Suprapubic skin (tissue), 4 donors: ENCODE data around the gene HCK. TPM values are rescaled to one million over a fixed set of nuclear protein-coding genes. Genes with fewer than 3 reads are reported as not detected.

Source experiments
- DNase-seq, 2 donors: peaks; one replicate each; pipeline ENCODE4 v3.0.0-alpha.2; 2019; ENCODE audit warnings: low spot score in 2 of 2
- H3K27ac ChIP-seq: fragments of 200-600 bp; sonication (generic); one replicate; pipeline ENCODE4 v1.5.1; 2019
- H3K27me3 ChIP-seq: fragments of 200-600 bp; sonication (generic); one replicate; pipeline ENCODE4 v1.5.1; 2019
- H3K36me3 ChIP-seq: fragments of 200-600 bp; sonication (generic); one replicate; pipeline ENCODE4 v1.5.1; 2019
- H3K4me1 ChIP-seq: fragments of 200-600 bp; sonication (generic); one replicate; pipeline ENCODE4 v1.5.1; 2019
- H3K4me3 ChIP-seq: fragments of 200-600 bp; sonication (generic); one replicate; pipeline ENCODE4 v1.5.1; 2019; ENCODE audit warnings: mild to moderate bottlenecking
- H3K9me3 ChIP-seq: fragments of 200-600 bp; sonication (generic); one replicate; pipeline ENCODE4 v1.5.1; 2019
- EP300 ChIP-seq: sonication (generic); formaldehyde crosslinking; IDR thresholded peaks from one replicate; pipeline ENCODE4 v1.6.1; 2017; ENCODE audit warnings: antibody characterized with exemption
- POLR2A ChIP-seq, 2 donors: fragments of 450-650 bp; IDR thresholded peaks; one replicate each; pipeline ENCODE4 v1.6.1; 2017; ENCODE audit warnings: antibody characterized with exemption in 2 of 2, mild to moderate bottlenecking in 2 of 2, moderate library complexity in 2 of 2
- POLR2AphosphoS5 ChIP-seq, 3 donors: sonication (generic); formaldehyde crosslinking; IDR thresholded peaks; one replicate each; pipeline ENCODE4 v1.6.1; 2017; ENCODE audit warnings: antibody characterized with exemption in 3 of 3
- WGBS: methylation state at CpG from one replicate; pipeline ENCODE4 v1.1.5; 2018; 5-methylcytosine and 5-hydroxymethylcytosine counted together
- total RNA-seq, 4 donors: library from RNA; depleted of rRNA; stranded (reverse); fragments of >200 nt; gene quantifications; one replicate each; pipeline ENCODE4 v1.1.0, GENCODE V29; 2016
- TF ChIP-seq, protein P1 (sequence below), 2 donors: fragments of 200-600 bp in 1 of 2; fragments of 450-650 bp in 1 of 2; sonication (generic) in 1 of 2; IDR thresholded peaks; one replicate each; pipeline ENCODE4 v1.5.1; 2016 to 2019; ENCODE audit warnings: antibody characterized with exemption in 2 of 2, mild to moderate bottlenecking in 1 of 2, moderate library complexity in 1 of 2

The HCK gene
- total RNA-seq, 4 donors from 2014 or later = 5.0 to 10.0 (median 6.6) TPM

DNA sequence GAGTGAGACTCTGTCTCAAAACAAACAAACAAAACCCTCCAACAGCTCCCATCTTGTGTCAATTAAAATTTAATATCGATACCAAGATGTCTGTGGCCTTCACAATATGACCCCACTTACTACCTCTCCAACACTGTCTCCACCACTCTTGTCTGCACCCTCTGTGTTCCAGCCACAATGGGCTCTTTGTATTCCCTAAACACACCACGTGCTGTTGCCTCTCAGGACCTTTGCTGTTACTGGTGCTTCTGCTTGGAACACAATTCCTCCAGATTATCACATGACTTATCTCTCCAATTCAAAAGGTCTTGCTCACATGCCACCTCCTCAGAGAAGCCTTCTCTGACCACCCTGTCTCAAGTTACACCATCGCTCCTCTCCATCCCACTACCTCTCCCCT lies 6.0 kb upstream of the HCK start:
- Histone ChIP-seq H3K4me1 (peaks cover 3% of the 10 kb centered on the region), H3K36me3 (no peaks in the 10 kb centered on the region), H3K9me3 (no peaks in the 10 kb centered on the region), H3K27me3 (peaks cover 14% of the 10 kb centered on the region), H3K27ac (no peak overlapping the region), H3K4me3 (no peak overlapping the region)
- no peak for TF ChIP-seq POLR2AphosphoS5 (IDR thresholded peaks at IDR 0.05)
- TF ChIP-seq, protein P1, sequence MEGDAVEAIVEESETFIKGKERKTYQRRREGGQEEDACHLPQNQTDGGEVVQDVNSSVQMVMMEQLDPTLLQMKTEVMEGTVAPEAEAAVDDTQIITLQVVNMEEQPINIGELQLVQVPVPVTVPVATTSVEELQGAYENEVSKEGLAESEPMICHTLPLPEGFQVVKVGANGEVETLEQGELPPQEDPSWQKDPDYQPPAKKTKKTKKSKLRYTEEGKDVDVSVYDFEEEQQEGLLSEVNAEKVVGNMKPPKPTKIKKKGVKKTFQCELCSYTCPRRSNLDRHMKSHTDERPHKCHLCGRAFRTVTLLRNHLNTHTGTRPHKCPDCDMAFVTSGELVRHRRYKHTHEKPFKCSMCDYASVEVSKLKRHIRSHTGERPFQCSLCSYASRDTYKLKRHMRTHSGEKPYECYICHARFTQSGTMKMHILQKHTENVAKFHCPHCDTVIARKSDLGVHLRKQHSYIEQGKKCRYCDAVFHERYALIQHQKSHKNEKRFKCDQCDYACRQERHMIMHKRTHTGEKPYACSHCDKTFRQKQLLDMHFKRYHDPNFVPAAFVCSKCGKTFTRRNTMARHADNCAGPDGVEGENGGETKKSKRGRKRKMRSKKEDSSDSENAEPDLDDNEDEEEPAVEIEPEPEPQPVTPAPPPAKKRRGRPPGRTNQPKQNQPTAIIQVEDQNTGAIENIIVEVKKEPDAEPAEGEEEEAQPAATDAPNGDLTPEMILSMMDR (IDR thresholded peaks at IDR 0.05) = no peak
- DNase-seq = no peak
- WGBS = 80% methylated on average over 3 of the region's 3 CpGs

DNA sequence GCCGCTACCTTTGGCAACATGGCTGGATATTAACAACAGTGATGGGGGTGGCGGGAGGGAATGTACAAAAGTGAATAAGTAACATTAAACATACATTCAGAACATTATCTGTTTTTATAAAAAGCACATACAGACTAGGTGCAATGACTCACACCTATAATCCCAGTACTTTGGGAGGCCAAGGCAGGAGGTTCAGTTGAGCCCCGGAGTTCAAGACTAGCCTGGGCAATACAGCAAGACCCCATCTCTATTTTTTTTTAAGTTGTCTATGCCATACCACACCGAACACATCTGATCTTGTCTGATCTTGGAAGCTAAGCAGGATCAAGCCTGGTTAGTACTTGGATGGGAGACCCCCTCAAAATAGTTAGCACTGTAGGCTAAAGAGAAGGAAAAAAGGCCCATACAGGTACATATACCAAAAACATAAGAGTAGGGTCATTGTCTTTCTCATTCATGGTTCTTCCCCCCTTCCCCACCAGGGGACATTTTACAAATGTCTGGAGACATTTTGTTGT lies 1.7 kb upstream of the HCK start:
- TF ChIP-seq, protein P1 (IDR thresholded peaks at IDR 0.05) = no peak
- TF ChIP-seq EP300 (no peak), POLR2AphosphoS5 (IDR thresholded peaks at IDR 0.05) (no peak), POLR2A (IDR thresholded peaks at IDR 0.05) (no peak)
- no peak for DNase-seq
- no peaks in the 10 kb centered on the region for H3K36me3 ChIP-seq
- peaks cover 53% of the 10 kb centered on the region for H3K27me3 ChIP-seq
- peaks cover 16% of the 10 kb centered on the region for H3K4me1 ChIP-seq
- H3K4me3 ChIP-seq = no peak overlapping the region
- no peak overlapping the region for H3K27ac ChIP-seq
- 96% methylated on average over 4 of the region's 4 CpGs for WGBS
- no peaks in the 10 kb centered on the region for H3K9me3 ChIP-seq

DNA sequence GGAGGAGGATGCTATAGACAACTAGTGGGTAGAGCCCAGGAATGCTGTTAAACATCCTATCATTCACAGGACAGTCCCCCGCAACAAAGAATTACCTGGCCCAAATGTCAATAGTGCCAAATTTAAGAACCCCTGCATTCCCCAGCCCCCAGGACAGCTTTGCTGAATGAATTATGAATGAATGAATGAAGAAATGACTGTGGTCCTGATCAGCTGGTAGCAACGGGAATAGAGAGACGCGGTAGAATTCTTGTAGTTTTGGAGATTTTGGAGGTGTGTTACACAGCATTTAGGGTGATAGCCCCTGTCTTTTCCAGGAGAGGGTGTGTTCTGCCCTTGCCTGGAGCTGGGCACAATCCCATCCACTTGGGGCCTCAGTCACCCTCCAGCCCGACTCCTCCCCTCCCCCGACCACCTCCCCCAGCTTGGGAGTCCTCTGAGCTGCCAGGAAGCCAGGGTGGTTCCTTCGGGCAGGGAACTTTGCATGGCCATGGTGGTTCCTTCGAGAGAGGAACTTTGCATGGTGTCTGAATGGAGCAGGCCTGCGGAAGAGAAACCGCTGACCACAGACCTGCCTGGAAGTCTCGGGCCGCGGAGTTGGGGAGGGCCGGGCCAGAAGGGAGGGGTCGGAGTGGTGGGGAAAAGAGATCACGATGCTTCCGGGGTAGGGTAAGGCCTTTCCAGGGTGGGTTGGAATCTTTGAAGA lies 1.0 kb upstream of the HCK start:
- no peak for DNase-seq
- TF ChIP-seq EP300 (no peak), POLR2AphosphoS5 (IDR thresholded peaks at IDR 0.05) (no peak), POLR2A (IDR thresholded peaks at IDR 0.05) (no peak)
- TF ChIP-seq, protein P1 (IDR thresholded peaks at IDR 0.05) = no peak
- Histone ChIP-seq H3K4me1 (peaks cover 16% of the 10 kb centered on the region), H3K36me3 (no peaks in the 10 kb centered on the region), H3K9me3 (no peaks in the 10 kb centered on the region), H3K27ac (peak overlapping the region; percentile 1), H3K27me3 (peaks cover 54% of the 10 kb centered on the region), H3K4me3 (no peak overlapping the region)
- 32% methylated on average over 17 of the region's 17 CpGs for WGBS

DNA sequence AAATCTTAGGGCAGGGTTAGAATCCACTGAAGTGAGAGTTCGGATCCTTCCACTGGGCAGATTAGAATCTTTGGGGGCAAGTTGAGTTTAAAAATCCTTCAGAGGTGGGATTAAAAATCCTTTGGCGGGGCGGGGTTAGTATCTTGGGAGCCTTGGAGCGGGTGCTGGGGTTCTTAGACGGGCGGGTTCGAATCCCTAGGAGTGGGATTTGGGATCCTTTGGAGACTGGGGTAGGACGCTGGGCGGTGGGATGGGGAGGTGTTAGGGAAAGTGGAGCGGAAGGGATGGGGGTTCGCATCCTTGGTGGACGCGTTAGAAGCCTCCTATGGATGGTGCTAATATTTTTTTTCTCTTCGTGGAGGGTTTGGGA lies 337 bp upstream of the HCK start:
- WGBS = 15% methylated on average over 14 of the region's 14 CpGs
- DNase-seq = no peak
- H3K27me3 ChIP-seq = peaks cover 57% of the 10 kb centered on the region
- H3K4me3 ChIP-seq = peak overlapping the region; percentile 47
- H3K27ac ChIP-seq = peak overlapping the region; percentile 1
- H3K36me3 ChIP-seq = no peaks in the 10 kb centered on the region
- no peaks in the 10 kb centered on the region for H3K9me3 ChIP-seq
- H3K4me1 ChIP-seq = peaks cover 16% of the 10 kb centered on the region
- TF ChIP-seq POLR2A (IDR thresholded peaks at IDR 0.05) (no peak), EP300 (no peak), POLR2AphosphoS5 (IDR thresholded peaks at IDR 0.05) (no peak)
- TF ChIP-seq, protein P1 (IDR thresholded peaks at IDR 0.05) = no peak

DNA sequence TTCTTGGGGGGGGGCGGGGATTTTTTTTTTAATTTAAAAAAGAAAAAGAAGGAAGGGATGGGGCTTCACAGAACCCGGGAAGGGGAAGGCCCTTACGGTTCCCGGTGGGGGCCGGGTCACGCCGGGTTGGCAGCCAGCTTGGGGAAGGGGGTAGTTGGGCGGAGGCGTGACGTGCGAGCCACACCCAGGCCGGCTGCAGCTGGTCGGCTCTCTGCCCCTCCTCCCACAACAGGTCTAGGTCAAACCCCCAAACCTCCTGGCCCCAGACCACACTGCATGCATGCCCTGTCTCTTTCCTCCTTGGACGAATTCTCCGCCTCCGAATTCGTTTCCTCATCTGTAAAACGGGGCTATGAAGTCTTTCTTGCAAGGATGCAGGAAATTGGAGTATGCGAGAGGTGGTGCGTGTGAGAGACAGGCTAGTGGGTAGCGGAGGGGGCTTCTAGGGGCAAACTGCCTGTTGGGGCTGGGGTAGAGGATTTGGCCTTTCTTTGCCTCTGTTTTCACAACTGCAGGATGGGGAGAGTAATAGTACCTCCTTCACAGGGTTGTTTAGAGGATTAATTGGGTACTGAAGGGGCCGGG lies 828 bp downstream of the HCK start:
- Histone ChIP-seq H3K4me3 (peak overlapping the region; percentile 47), H3K4me1 (peaks cover 16% of the 10 kb centered on the region), H3K27me3 (peaks cover 67% of the 10 kb centered on the region), H3K36me3 (no peaks in the 10 kb centered on the region), H3K27ac (no peak overlapping the region), H3K9me3 (no peaks in the 10 kb centered on the region)
- peak in 1 of 2 donors; percentile 75 for DNase-seq
- 20% methylated on average over 22 of the region's 22 CpGs for WGBS
- TF ChIP-seq, protein P1 (IDR thresholded peaks at IDR 0.05) = no peak
- TF ChIP-seq POLR2A (IDR thresholded peaks at IDR 0.05) (no peak), POLR2AphosphoS5 (IDR thresholded peaks at IDR 0.05) (no peak), EP300 (no peak)
